ENCODE data around the gene PUS10. TPM values are rescaled to one million over a fixed set of nuclear protein-coding genes. Genes with fewer than 3 reads are reported as not detected.

The PUS10 gene
- total RNA-seq, 4 donors from 2014 or later: 3.8 to 26.4 (median 12.1) TPM

- TF ChIP-seq POLR2AphosphoS5 (IDR thresholded peaks at IDR 0.05) (no peak), EP300 (IDR thresholded peaks at IDR 0.05; ENCODE audit: low read depth) (no peak), POLR2A (IDR thresholded peaks at IDR 0.05) (no peak)
- TF ChIP-seq, protein P1, sequence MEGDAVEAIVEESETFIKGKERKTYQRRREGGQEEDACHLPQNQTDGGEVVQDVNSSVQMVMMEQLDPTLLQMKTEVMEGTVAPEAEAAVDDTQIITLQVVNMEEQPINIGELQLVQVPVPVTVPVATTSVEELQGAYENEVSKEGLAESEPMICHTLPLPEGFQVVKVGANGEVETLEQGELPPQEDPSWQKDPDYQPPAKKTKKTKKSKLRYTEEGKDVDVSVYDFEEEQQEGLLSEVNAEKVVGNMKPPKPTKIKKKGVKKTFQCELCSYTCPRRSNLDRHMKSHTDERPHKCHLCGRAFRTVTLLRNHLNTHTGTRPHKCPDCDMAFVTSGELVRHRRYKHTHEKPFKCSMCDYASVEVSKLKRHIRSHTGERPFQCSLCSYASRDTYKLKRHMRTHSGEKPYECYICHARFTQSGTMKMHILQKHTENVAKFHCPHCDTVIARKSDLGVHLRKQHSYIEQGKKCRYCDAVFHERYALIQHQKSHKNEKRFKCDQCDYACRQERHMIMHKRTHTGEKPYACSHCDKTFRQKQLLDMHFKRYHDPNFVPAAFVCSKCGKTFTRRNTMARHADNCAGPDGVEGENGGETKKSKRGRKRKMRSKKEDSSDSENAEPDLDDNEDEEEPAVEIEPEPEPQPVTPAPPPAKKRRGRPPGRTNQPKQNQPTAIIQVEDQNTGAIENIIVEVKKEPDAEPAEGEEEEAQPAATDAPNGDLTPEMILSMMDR (IDR thresholded peaks at IDR 0.05): no peak
- intact Hi-C loops (cut with DNase I; ENCODE audit: low total_unique reads) (no loop called here), in situ Hi-C loops (cut with MboI; ENCODE audit: low pct_ligation_motif_present in 1 of 4, low pct_unique_long_range_greater_than_20kb in 1 of 4, low sequenced_read_pairs in 3 of 4) (no loop called here)
- DNase-seq: no peak
- 95% methylated on average over 4 of the region's 4 CpGs; no CpG with 5 or more reads in 1 of the 2 donors for WGBS, 2 donors (ENCODE audit: low coverage in 1 of 2)
- Histone ChIP-seq H3K27ac (no peak overlapping the region), H3K4me1 (peaks cover 10 to 21% (median 12%) of the 10 kb centered on the region in 4 donors), H3K4me3 (no peak overlapping the region), H3K9me3 (no peaks in the 10 kb centered on the region), H3K27me3 (no peaks in the 10 kb centered on the region), H3K36me3 (peaks cover 0 to 11% (median 5%) of the 10 kb centered on the region in 4 donors)
Observed at GRCh38 chr2:61023670-61024069, 5.6 kb upstream of the PUS10 start.

DNA sequence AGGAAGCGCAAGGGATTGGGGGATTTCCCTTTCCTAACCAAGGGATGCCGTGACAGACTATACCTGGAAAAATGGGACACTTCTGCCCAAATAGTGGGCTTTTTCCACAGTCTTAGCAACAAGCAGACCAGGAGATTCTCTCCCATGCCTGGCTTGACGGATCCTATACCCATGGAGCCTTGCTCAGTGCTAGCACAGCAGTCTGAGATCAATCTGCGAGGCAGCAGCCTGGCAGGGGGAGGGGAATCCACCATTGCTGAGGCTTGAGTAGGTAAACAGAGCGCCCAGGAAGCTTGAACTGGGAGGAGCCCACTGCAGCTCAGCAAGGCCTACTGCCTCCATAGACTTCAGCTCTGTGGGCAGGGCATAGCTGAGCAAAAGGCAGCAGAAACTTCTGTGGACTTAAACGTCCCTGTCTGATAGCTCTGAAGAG is 3.2 kb upstream of the PUS10 start:
- TF ChIP-seq POLR2A (IDR thresholded peaks at IDR 0.05) (no peak), EP300 (IDR thresholded peaks at IDR 0.05; ENCODE audit: low read depth) (no peak), POLR2AphosphoS5 (IDR thresholded peaks at IDR 0.05) (no peak)
- TF ChIP-seq, protein P1 (IDR thresholded peaks at IDR 0.05): no peak
- in situ Hi-C loops (cut with MboI; ENCODE audit: low pct_ligation_motif_present in 1 of 4, low pct_unique_long_range_greater_than_20kb in 1 of 4, low sequenced_read_pairs in 3 of 4) (no loop called here), intact Hi-C loops (cut with DNase I; ENCODE audit: low total_unique reads) (no loop called here)
- Histone ChIP-seq H3K27me3 (no peaks in the 10 kb centered on the region), H3K27ac (no peak overlapping the region), H3K9me3 (no peaks in the 10 kb centered on the region), H3K36me3 (peaks cover 0 to 11% (median 5%) of the 10 kb centered on the region in 4 donors), H3K4me1 (peaks cover 12 to 26% (median 17%) of the 10 kb centered on the region in 4 donors), H3K4me3 (no peak overlapping the region)
- no peak for DNase-seq
- 93 to 100% methylated on average over 1 to 6 of the region's 6 CpGs for WGBS, 2 donors (ENCODE audit: low coverage in 1 of 2)

DNA sequence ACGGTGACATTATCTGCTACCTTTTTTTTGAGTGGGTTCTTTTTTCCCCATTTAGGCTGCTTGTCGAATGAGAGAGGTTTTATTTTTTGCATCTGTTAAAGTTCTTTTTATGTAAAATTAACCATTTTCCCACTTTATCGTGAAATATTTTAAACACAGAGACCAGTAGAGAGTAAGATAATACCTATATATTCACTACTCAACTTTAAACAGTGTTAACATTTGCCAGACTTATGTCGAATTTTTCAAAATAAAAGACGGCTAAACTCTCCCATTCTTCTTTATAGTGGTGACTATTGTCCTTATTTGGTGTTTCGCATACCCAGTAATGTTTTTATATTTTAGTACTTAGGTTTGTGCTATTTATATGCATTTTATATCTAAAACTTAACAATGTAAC is 743 bp upstream of the PUS10 start:
- in situ Hi-C loops (cut with MboI; ENCODE audit: low pct_ligation_motif_present in 1 of 4, low pct_unique_long_range_greater_than_20kb in 1 of 4, low sequenced_read_pairs in 3 of 4) (no loop called here), intact Hi-C loops (cut with DNase I; ENCODE audit: low total_unique reads) (loop anchor here (10.0 kb wide), 1 partner anchor 134 kb away; the partner anchor contains the start of gene REL)
- Histone ChIP-seq H3K27ac (peak overlapping the region; percentile 95 to 97 (median 96)), H3K4me1 (peaks cover 18 to 48% (median 30%) of the 10 kb centered on the region in 4 donors), H3K27me3 (no peaks in the 10 kb centered on the region), H3K9me3 (no peaks in the 10 kb centered on the region), H3K4me3 (peak overlapping the region; percentile 84 to 95 (median 92)), H3K36me3 (peaks cover 0 to 11% (median 5%) of the 10 kb centered on the region in 4 donors)
- DNase-seq: no peak
- TF ChIP-seq EP300 (IDR thresholded peaks at IDR 0.05; ENCODE audit: low read depth): no peak
- TF ChIP-seq, protein P1 (IDR thresholded peaks at IDR 0.05): no peak
- TF ChIP-seq POLR2AphosphoS5 (IDR thresholded peaks at IDR 0.05): no peak
- TF ChIP-seq POLR2A (IDR thresholded peaks at IDR 0.05): no peak
- 21 to 31% methylated on average over 6 of the region's 6 CpGs for WGBS, 2 donors (ENCODE audit: low coverage in 1 of 2)

DNA sequence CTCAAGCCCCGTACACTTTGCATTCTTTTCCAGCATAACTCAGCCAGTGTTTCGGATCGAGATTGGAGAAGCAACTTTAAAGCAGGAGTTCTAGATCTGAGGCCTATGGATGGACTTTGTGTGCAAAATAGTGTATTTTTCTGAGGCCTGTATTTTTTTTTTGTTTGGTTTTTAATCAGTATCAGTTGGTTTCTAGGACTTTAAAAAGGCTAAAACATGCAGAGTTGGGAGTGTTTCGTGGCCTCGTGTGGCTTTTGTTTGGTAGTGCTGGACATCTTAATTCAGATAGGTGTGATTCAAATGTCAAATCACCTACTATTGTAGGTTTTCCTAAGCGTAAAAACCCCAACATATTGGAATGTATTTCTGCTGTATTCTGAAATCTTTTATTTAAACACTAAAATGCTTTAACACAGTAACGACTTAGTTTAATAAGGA is 282 bp upstream of the PUS10 start:
- peaks cover 0 to 11% (median 5%) of the 10 kb centered on the region in 4 donors for H3K36me3 ChIP-seq
- DNase-seq: no peak
- in situ Hi-C loops (cut with MboI; ENCODE audit: low pct_ligation_motif_present in 1 of 4, low pct_unique_long_range_greater_than_20kb in 1 of 4, low sequenced_read_pairs in 3 of 4): no loop called here
- TF ChIP-seq, protein P1 (IDR thresholded peaks at IDR 0.05): no peak
- TF ChIP-seq POLR2AphosphoS5 (IDR thresholded peaks at IDR 0.05): peak in 1 of 3 donors; percentile 76
- TF ChIP-seq EP300 (IDR thresholded peaks at IDR 0.05; ENCODE audit: low read depth): no peak
- TF ChIP-seq POLR2A (IDR thresholded peaks at IDR 0.05): no peak
- peaks cover 18 to 48% (median 30%) of the 10 kb centered on the region in 4 donors for H3K4me1 ChIP-seq
- intact Hi-C loops (cut with DNase I; ENCODE audit: low total_unique reads): loop anchor here (10.0 kb wide), 1 partner anchor 134 kb away; the partner anchor contains the start of gene REL
- H3K9me3 ChIP-seq: no peaks in the 10 kb centered on the region
- H3K27ac ChIP-seq: peak overlapping the region; percentile 95 to 97 (median 96)
- H3K4me3 ChIP-seq: peak overlapping the region; percentile 84 to 95 (median 92)
- 0 to 1% methylated on average over 7 of the region's 7 CpGs for WGBS, 2 donors (ENCODE audit: low coverage in 1 of 2)
- H3K27me3 ChIP-seq: no peaks in the 10 kb centered on the region
